NCI-H2029 treated with DMSO at 0.1 percent for 48 hours (cell line): ENCODE data around the gene SYNE2.
"Not testable (repeated sequence)": the region's sequence is repeated elsewhere in the genome, so short reads cannot be mapped to it uniquely, and the experiment has no call there.

ENCODE experiments used
- DNase-seq: peaks from one replicate; lab custom pipeline; 2025; lab: John Stamatoyannopoulos, UW

Gene SYNE2

DNA sequence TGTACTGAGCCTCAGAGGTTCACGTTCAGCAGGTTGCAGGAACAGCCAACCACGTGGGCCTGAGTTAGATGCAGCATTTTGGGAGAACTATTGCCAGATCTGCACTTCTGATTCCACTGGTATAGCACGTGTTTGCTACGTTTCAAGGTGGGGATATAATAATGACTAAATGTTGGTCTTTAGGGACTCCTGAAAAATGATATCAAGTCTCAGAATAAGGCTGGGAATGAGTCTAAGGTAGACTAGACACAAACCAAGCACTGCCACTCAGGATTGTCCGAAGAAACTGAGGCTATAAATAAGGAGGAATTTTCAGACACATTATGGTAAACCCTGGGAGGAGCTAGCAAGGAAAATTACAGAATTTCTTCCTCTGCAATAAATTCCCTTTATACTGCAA is 343.3 kb downstream of the SYNE2 start:
- DNase-seq, result no peak

DNA sequence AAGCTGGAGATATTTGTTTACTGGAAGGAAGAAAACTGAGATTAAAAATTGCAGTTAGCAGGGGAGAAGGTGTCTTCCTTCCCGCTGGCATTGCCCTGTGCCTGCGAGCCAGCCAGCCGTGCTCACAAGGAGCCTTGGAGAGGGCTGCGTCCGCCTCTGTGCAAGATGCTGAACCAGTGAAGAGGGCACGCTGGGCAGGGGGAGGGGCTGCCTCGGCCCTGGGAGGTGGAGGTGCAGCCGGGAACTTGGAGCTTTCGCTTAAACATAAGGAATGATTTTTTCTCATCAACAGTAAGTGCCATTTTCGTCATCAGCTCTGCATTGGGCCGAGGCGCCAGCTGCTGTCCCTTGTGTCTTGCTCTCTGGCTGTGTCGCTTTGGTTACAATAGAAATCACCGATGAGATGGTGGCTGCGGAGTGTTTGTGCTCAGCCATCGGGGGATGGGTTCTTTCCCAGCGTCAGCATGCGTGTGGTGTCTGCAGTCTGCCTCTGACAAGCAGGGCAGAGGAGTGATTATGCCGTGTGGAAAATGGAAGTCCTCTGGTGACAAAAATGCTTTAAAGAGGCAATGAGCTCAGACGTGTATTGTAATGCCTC is 344.1 kb downstream of the SYNE2 start:
- no peak for DNase-seq

DNA sequence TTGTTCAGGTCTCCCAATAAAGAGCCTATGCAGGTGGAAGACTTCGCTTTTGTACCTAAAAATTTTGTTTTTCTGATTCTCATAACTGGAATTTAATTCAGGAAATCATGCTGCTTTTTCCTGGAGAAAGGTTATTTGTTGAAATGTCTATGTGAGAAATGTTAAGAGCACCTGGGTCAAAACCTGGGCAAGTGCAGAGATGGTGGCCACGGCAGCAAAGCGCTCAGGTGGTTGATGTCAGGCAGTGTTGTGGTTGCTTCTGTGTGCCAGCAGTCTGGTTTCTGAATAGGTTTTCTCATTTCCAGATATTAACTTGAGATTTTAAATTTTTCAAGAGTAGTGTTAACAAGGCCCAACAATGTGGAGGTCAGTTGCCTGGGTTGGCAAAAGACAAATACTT is 345.2 kb downstream of the SYNE2 start:
- DNase-seq, result no peak

DNA sequence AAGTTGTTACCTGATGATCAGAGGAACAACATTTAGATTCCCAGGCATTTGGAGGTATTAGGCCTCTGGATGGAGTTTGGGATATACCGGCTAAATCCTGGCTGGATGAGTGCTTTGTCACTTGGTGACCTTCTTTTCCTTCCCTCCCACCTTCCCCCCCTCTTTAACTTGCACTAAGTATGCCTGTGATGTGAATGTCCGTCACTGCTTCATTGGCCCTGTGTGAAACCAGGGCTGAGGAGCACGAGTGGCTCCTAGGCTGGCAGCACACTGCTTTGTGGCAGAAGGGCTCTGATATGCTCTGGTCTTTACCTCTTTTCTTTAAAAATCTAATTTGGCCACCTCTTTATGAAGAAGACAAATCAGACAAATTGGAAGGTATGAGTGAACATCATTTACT is 345.7 kb downstream of the SYNE2 start:
- no peak for DNase-seq

DNA sequence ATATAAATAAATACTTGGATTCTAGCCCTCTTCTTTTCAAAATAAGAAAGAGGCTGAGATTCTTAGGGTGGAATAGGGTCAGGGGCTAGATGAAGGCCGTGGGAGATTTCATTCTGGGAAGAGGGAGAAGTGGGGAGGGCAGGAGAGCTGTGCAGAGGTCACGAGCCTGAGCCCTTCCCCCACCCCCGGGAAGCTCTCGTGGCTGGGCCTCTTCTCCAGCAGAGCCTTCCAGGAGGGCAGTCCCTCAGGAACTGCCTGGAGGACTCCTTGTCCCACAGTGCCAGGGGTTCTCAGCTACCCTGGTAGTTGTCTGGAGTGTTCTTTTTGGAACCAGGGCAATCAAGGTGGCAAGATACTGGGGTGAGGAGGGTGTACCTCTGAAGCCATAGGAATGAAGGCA is 347.4 kb downstream of the SYNE2 start:
- no peak for DNase-seq

DNA sequence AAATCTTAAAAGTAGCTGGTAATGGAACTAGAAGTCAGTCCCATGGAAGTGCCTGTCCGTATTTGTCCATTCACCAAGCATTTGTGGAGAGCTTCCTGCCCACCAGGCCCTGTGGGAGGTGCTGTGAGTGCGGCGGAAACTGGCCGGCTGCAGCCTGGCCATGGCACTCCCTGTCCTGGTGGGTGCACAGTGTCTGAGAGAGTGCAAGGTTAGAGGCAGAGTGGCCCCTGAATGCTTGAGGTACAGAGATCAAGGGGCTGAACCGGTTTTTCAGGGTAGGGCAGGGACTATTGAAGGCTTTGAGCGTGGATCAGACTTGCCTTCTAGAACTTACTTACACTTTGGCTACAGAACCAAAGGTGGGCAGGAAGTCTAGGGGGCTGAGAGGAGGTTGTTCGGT is 348.5 kb downstream of the SYNE2 start:
- no peak for DNase-seq

DNA sequence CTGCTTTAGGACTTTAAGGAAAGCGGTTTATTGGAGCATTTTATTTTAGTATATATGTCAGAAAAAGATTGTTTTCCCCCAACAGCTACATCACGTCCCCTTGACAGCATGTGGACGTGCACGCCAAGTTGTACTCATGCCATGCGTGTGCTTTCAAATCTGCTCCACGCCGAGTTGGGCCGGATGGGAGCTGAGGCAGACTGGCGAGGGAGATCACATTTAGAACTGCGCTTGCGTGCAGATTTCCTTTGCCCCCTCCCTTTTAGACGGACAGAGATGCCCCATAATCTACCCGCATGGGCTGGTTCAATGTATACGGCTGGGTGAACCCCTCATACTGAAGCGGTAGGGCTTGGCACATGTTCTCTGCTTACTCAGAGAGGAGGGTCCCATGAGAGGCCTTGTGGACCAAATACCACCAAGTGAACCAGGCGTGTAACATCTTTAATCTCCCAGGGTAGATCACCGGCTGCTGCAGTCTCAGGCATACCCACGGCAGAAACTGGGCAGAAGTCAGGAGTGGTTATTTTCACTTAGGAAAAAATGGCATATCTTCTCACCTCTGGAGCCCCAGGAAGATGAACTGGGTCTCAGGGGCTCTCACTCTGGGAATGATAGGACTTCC is 349.2 kb downstream of the SYNE2 start:
- DNase-seq, result no peak

DNA sequence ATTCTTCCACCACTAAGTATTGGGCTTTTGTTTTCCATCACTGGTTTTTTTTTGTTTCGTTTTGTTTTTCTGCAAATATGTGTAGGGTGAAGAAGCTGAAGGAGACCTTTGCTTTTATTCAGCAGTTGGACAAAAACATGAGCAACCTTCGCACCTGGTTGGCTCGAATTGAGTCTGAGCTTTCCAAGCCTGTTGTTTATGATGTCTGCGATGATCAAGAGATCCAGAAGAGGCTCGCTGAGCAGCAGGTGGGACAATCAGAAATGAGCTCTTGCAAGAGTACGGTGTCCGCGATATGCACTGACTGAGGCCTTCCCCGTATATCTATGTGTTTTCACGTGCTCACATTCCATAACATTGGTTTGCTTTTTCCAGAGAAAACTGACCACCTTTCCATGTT is 349.9 kb downstream of the SYNE2 start:
- no peak for DNase-seq

DNA sequence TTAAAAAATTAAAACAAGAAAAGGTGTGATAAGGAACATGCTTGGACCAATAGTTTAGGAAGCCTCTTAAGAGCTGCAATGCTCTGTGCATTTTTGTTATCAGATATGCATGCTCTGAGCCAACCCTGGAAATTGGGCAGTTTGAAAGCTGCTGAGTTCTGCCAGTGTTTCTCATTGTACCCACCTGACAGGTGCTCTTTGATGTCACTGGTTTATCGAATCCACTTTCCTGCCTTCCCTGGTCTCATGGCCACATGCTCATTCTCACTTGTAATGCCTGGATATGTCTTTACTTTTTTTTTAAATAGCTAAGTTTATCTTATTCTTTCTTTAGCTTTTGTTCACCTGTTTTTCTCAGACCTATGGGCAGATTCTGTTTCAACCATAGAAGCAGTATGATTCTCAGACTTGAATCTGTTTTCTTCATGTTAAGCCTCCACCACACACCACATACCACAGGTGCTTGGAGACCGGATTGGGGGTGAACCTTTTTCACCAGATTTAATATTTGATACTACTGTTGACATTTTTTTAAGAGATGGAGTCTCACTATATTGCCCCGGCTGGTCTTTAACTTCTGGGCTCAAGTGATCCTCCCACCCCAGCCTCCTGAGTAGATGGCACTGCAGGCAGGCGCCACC is 350.7 kb downstream of the SYNE2 start:
- no peak for DNase-seq

DNA sequence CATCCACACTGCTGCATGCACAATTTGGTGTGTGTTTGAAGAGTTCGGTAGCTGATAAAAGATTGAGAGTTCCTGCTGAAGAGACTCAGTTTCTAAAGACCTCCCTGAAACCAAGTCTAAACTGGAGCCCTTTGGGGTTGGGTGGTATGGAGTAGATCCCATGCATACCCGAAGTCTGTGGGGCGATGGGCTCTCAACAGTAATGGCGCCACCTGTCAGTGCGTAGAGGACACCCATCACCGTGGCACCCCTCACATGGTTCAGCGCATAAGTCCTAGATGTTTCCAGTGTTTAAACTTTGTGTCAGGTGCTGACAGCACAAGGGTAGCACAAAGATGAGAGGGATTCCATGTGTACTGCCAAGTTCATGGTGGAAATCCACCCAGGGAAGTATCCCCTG is 355.5 kb downstream of the SYNE2 start:
- no peak for DNase-seq

DNA sequence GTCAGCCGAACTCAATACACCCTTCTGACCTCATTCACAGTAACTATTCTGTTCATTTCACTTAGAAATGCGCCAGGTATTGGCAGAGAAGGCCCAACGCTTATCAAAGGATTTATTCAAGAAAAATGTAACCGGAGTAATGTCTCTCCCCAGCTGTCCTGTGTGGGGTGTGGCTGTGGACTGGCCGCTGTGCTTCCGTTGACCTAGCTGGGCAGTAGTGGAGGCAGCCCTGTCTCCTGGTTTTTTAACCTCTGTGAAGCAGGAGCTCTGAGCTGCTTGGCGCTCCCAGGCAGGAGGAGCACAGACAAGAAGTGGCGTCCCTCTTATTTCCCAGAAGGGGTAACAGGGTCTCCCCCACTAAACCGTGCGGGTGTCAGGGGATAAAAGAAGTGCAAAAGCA is 356.2 kb downstream of the SYNE2 start:
- DNase-seq, result no peak

DNA sequence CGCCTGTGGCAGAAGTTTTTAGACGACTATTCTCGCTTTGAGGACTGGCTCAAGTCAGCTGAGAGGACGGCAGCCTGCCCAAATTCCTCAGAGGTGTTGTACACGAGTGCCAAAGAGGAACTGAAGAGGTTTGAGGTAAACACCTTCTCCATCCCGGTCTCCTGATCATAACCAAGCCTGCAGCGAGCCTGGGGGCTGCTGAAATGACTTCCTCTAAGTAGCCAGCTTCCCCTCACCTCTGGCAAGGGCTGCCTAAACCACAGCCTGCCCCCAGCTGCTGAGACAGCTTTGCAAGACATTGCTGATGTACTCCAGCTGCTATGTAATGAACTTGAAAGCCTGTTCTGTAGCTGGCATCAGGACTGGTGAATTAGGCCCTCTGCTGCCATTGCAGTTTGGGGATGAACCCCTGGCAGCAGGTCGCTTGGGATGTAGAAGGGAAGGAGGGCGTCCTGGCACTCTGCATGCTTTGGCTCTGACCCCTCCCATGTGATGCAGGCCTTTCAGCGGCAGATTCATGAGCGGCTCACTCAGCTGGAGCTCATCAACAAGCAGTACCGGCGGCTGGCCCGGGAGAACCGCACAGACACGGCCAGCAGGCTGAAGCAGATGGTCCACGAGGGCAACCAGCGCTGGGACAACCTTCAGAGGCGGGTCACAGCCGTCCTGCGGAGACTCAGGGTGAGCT is 356.8 kb downstream of the SYNE2 start:
- DNase-seq, result no peak

DNA sequence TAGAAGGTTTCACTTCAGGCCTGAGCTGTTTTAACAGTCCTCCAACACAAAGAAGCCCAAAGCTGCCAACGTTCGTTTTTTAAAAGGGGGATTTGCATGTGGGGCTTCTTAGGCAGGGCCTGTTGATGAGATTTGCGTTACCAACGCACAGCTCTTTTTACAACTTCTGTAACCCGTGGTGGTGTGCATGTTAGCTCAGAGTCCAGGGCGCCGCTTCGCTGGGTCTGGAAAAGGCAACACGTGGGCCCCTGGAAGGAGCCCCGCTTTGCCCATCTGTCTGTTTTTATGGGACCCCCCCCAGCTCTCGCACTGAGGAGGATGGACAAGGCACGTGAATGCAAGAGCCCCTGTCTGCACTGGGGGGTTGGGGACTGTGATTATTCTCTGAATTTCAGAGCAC is 357.4 kb downstream of the SYNE2 start:
- DNase-seq, result no peak

DNA sequence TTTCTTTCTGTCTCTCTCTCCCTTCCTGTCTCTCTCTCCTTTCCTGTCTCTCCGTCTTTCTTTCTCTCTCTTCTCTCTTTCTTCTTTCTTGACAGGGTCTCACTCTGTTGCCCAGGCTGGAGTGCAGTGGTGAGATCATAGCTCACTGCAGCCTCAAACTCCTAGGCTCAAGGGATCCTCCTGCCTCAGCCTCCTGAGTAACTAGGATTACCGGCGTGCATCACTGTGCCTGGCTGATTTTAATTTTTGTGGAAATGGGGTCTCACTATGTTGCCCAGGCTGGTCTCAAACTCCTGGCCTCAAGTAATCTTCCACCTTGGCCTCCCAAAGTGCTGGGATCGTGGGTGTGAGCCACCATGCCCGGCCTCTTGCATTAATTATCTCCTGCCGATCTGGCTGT is 358.1 kb downstream of the SYNE2 start:
- not testable (repeated sequence) for DNase-seq

DNA sequence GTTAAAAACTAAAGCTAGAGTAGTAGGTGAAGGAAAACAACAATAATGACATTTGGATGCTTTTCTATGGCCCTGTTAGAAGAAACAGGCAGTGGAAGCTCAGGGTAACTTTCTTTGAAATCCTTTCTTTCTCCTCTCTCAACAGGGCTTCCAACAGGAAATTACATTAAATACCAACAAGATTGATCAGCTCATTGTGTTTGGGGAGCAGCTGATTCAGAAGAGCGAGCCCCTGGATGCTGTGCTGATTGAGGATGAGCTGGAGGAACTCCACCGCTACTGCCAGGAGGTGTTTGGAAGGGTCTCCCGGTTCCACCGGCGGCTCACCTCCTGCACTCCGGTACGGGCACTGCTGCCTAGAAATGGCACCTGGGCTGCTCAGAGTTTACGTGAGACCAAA is 359.9 kb downstream of the SYNE2 start:
- DNase-seq, result no peak

DNA sequence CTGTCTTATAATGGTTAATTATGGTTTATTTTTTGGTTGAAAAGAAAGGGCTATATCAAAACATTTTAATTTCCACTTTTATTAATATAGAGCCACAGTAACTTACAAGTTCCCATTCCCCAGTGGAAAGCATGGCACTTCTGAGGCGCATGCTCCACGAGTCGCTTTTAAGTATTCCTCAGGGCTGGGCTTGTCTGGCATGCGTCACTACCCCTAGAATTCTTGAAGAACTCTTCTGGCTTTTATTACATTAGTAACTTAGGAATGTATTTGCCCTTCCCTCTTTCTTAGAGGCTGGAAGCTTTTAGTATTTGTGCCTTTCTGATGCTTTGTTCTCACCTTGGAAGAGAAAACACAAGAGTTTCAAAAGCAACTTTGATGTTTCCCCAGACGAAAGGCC is 360.3 kb downstream of the SYNE2 start:
- no peak for DNase-seq

DNA sequence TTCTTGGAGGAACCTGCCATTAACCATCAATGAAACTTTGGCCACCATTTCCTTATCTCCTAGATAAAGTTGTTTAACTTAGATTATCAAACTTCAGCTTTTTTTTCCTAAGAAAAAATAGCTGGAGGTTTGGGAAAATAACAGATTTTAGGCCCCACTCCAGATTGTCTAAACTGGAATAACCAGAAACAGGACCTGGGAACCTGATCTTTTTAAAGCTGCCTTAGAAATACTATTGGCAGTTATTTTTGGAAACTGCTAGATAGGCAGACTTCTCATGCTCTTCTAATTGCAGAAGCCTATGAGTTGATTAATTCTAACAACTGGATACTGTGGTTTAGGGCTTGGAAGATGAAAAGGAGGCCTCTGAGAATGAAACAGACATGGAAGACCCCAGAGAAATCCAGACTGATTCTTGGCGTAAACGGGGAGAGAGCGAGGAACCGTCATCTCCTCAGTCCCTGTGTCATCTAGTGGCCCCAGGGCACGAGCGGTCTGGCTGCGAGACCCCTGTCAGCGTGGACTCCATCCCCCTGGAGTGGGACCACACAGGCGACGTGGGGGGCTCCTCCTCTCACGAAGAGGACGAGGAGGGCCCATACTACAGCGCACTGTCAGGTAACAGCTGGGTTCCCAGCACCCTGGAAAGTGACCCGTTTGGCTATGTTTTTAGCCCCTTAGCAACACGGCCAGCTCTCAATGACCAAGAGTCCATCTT is 361.2 kb downstream of the SYNE2 start:
- DNase-seq, result no peak

DNA sequence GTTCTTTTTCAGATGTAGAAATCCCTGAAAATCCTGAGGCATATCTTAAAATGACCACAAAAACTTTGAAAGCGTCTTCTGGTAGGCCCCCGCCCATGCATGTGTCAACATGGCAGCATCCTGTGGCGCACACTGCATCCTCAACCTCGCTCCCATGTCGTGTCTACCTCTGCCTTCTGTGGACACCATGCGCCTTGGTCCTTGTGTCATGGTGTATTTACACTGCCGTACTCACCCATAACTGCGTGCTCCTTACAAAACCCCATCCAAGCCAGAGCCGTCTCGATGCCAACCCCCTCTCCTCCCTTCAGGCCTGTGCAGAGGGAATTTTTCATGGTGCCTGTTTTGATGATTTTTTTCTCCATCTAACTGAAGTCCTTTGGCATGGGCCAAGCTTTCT is 362.5 kb downstream of the SYNE2 start:
- DNase-seq, result no peak

DNA sequence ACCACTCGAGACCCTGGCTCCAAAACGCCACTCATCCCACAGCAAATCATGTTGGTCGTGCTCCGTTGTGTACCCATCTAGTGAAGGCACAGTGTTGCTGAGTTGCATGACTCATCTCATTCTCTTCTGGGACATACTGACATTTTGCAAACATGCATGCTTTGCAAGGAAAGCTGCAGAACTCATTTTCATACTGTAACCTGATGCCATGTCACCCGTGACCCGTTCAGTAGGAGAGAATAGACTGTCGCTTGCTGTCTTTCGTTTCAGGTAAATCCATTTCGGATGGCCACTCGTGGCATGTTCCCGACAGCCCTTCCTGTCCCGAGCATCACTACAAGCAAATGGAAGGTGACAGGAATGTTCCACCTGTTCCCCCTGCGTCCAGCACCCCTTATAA is 363.2 kb downstream of the SYNE2 start:
- no peak for DNase-seq

DNA sequence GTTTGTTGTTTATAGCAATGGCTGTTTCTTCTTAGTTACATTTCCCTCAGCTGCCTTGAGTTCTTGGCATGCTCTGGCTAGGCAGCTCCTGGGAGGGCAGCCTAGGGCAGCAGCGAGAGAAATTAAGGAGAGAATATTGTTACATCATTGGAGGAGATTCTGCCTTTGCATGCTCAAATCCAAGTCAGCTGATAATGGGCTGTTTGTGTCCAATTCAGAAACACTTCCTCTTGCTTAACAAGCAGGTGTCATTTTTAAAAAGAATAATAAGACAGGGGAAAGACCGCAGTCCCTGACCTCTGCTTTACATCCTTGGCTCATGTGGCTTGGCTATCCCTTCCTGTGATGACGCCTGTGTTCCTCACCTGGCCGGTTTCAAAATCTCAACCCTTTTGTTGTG is 364.5 kb downstream of the SYNE2 start:
- DNase-seq, result no peak

DNA sequence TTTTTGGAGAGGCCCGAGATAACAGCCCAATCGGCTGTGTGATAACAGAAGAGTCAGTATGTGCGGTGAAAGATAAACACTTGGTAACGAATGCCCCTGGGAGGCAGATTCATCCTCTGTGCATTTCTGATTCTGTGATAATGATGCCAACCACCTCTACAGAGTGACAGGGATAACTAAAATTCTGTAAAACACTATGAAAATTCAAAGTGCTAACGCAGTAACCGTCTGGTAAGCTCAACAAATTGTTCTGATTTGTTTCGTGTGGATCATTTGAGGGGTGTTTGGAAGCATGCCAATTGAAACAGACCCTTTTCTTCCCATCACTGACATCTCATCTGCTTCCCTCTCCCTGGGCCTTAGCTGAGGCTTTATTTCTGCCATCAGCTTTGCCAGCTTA is 365.0 kb downstream of the SYNE2 start:
- no peak for DNase-seq

DNA sequence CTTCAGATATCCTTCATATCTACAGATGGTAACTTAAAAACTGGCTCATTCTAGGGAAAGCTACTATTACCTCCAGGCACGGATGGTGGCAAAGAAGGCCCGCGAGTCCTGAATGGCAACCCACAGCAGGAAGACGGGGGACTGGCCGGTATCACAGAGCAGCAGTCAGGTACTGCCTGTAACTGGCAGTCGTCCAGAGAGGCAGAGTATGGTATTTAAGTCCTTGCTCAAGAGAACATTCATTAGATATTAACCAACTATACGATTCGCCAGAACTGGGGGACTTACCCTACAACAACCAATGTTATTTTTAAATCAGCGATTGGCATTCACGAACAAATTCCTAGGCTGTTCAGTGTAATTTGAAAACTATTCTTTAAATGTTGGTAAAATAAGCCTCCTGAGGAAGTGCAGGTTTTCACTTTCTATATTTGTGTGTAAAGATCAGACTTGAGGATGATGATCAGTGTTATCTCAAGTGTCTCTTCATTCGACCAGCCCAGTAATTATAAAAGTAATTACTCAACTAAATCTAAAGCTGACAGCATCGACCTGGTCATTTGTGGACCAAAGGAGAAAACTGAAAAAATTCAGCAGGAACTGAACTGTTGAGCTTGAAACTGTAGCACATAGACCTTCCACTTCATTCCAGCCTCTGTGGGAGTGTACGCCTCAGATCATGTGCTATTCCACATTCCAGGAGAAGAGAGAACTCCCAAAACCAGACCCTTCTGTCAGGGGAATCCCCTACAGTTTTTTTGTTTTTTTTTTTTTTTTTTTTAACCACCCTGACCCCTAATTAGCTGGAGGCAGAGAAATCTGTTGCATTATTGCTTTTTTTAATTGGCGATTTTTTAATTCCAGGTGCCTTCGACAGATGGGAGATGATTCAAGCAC is 365.8 kb downstream of the SYNE2 start:
- DNase-seq, result no peak
